HCT116 (cell line): ENCODE data around the gene CNTN5. TPM values are rescaled to one million over a fixed set of nuclear protein-coding genes. Genes with fewer than 3 reads are reported as not detected.

Experiments used
- ATAC-seq: fragments of 200-7000 bp; cut with Tn5 transposase; 2 replicates; pipeline ENCODE4 v1.9.1; 2020; ENCODE audit warnings: mild to moderate bottlenecking, moderate library complexity
- BruUV-seq: library from RNA; stranded (reverse); fragments of 400-500 nt; replicated peaks from 2 replicates; lab custom pipeline; 2021; lab: Mats Ljungman, UMichigan
- CTCF ChIA-PET: fragments of 300-600 bp; sonication (Branson Sonifier 250); formaldehyde crosslinking; loops from one replicate; lab custom pipeline; 2021; ENCODE audit warnings: antibody characterized with exemption; lab: Charles Lee
- POLR2A ChIA-PET: fragments of 300-600, 350-600 bp; sonication (Branson Sonifier 250); formaldehyde crosslinking; loops from one replicate; lab custom pipeline; 2021; ENCODE audit warnings: antibody characterized with exemption; lab: Charles Lee
- RAD21 ChIA-PET, 2 experiments: fragments of 300-600 bp; sonication (Branson Sonifier 250); formaldehyde crosslinking; loops; one replicate each; lab custom pipeline; 2023; ENCODE audit warnings: low total read pairs in 2 of 2; ENCODE audit not compliant: uncharacterized antibody in 2 of 2, unreplicated experiment in 2 of 2, low non-redundant PET in 1 of 2; lab: Charles Lee
- DNase-seq: peaks from one replicate; pipeline ENCODE4 v3.0.0-alpha.2; 2010; ENCODE audit warnings: low read depth, low spot score
- H2AFZ ChIP-seq: fragments of 200-600 bp; shearing (Covaris generic), sonication (generic); 2 replicates; pipeline ENCODE4 v1.6.1; 2017; ENCODE audit warnings: low read depth, mixed run types, mixed read lengths, antibody characterized with exemption, low read length; ENCODE audit not compliant: poor library complexity, severe bottlenecking
- H3K27ac ChIP-seq: 2 replicates; pipeline ENCODE4 v1.5.1; 2012; ENCODE audit warnings: low read depth, low read length
- H3K27me3 ChIP-seq: fragments of 200-600 bp; sonication (generic); 2 replicates; pipeline ENCODE4 v1.6.1; 2016; ENCODE audit warnings: mixed run types, low read length, mixed read lengths; ENCODE audit not compliant: insufficient read depth
- H3K36me3 ChIP-seq, 2 experiments: fragments of 200-500 bp in 1 of 2; fragments of 200-600 bp in 1 of 2; sonication (Bioruptor generic) in 1 of 2; sonication (generic) in 1 of 2; 2 replicates each; pipeline versions ENCODE4 v1.5.1 to v1.6.1; 2014 to 2016; ENCODE audit warnings: low read length in 2 of 2, inconsistent platforms in 1 of 2, mixed read lengths in 1 of 2, mixed run types in 1 of 2; ENCODE audit not compliant: insufficient read depth in 2 of 2, control insufficient read depth in 1 of 2
- H3K4me1 ChIP-seq, 2 experiments: fragments of 200-600 bp in 1 of 2; sonication (generic) in 1 of 2; 2 replicates each; pipeline versions ENCODE4 v1.5.1 to v1.6.1; 2012 to 2017; ENCODE audit warnings: low read length in 2 of 2, inconsistent platforms in 1 of 2, mild to moderate bottlenecking in 1 of 2, mixed read lengths in 1 of 2, mixed run types in 1 of 2, moderate library complexity in 1 of 2; ENCODE audit not compliant: insufficient read depth in 2 of 2, control insufficient read depth in 1 of 2
- H3K4me2 ChIP-seq: fragments of 200-600 bp; sonication (generic); 2 replicates; pipeline ENCODE4 v1.6.1; 2017; ENCODE audit warnings: mixed run types, low read length, mixed read lengths
- H3K4me3 ChIP-seq, 2 experiments: fragments of 200-600 bp in 1 of 2; sonication (generic) in 1 of 2; replicated peaks in 1 of 2; 2 replicates each; pipeline ENCODE4 v1.5.1; 2011 to 2016; ENCODE audit warnings: low read length in 2 of 2, control low read depth in 1 of 2, low read depth in 1 of 2, mild to moderate bottlenecking in 1 of 2, mixed read lengths in 1 of 2, mixed run types in 1 of 2
- H3K79me2 ChIP-seq: fragments of 200-600 bp; sonication (generic); 2 replicates; pipeline ENCODE4 v1.6.1; 2017; ENCODE audit warnings: mild to moderate bottlenecking, mixed run types, low read length, moderate library complexity, mixed read lengths; ENCODE audit not compliant: insufficient read depth
- H3K9ac ChIP-seq: fragments of 200-600 bp; sonication (generic); 2 replicates; pipeline ENCODE4 v1.6.1; 2016; ENCODE audit warnings: low read length, mixed read lengths
- H3K9me2 ChIP-seq: fragments of 200-600 bp; sonication (generic), shearing (Covaris generic); 2 replicates; pipeline ENCODE4 v1.6.1; 2017; ENCODE audit warnings: mixed run types, mild to moderate bottlenecking, moderate library complexity; ENCODE audit not compliant: insufficient read depth
- H3K9me3 ChIP-seq, 2 experiments: fragments of 200-500 bp in 1 of 2; fragments of 200-600 bp in 1 of 2; sonication (Bioruptor generic) in 1 of 2; sonication (generic) in 1 of 2; 2 replicates each; pipeline ENCODE4 v1.6.1; 2014 to 2017; ENCODE audit warnings: low read length in 2 of 2, mixed read lengths in 2 of 2, inconsistent platforms in 1 of 2, low read depth in 1 of 2, mild to moderate bottlenecking in 1 of 2, mixed run types in 1 of 2, moderate library complexity in 1 of 2; ENCODE audit not compliant: control insufficient read depth in 1 of 2, insufficient read depth in 1 of 2
- H4K20me1 ChIP-seq: fragments of 200-600 bp; sonication (generic), shearing (Covaris generic); 2 replicates; pipeline ENCODE4 v1.6.1; 2017; ENCODE audit warnings: mixed run types, mild to moderate bottlenecking, moderate library complexity; ENCODE audit not compliant: insufficient read depth
- CTCF ChIP-seq, 3 experiments: fragments of 200-600 bp in 1 of 3; sonication (generic) in 1 of 3; IDR thresholded peaks in 2 of 3; conservative IDR thresholded peaks in 1 of 3; 2 replicates each; pipeline ENCODE4 v1.5.1; 2012 to 2017; ENCODE audit warnings: low read depth in 2 of 3, low read length in 2 of 3, antibody characterized with exemption in 1 of 3, borderline replicate concordance in 1 of 3, control low read depth in 1 of 3, mild to moderate bottlenecking in 1 of 3, mixed read lengths in 1 of 3, mixed run types in 1 of 3, moderate library complexity in 1 of 3; ENCODE audit not compliant: insufficient read depth in 1 of 3
- ELF1 ChIP-seq: IDR thresholded peaks from 2 replicates; pipeline ENCODE4 v1.6.1; 2012; ENCODE audit warnings: low read depth, borderline replicate concordance
- EZH2 ChIP-seq: fragments of 200-600 bp; sonication (generic); IDR thresholded peaks from 2 replicates; pipeline ENCODE4 v1.6.1; 2017; ENCODE audit warnings: antibody characterized with exemption, mixed run types
- EZH2phosphoT487 ChIP-seq: fragments of 200-600 bp; IDR thresholded peaks from 2 replicates; pipeline ENCODE4 v1.6.1; 2018; ENCODE audit warnings: antibody characterized with exemption, borderline replicate concordance
- FOSL1 ChIP-seq: IDR thresholded peaks from 2 replicates; pipeline ENCODE4 v1.6.1; 2012; ENCODE audit warnings: low read depth
- JUND ChIP-seq: IDR thresholded peaks from 2 replicates; pipeline ENCODE4 v1.6.1; 2012
- MAX ChIP-seq: IDR thresholded peaks from 2 replicates; pipeline ENCODE4 v1.6.1; 2012
- POLR2A ChIP-seq: IDR thresholded peaks from 2 replicates; pipeline ENCODE4 v1.7.0; 2011; ENCODE audit warnings: borderline replicate concordance; ENCODE audit not compliant: insufficient read depth, insufficient read length; ENCODE audit errors: extremely low read depth
- POLR2AphosphoS5 ChIP-seq: IDR thresholded peaks from 2 replicates; pipeline ENCODE4 v1.6.1; 2011; ENCODE audit warnings: mild to moderate bottlenecking, low read depth, low read length, moderate library complexity
- RAD21 ChIP-seq: IDR thresholded peaks from 2 replicates; pipeline ENCODE4 v1.6.1; 2012; ENCODE audit warnings: low read depth, mild to moderate bottlenecking
- SIN3A ChIP-seq: IDR thresholded peaks from 2 replicates; pipeline ENCODE4 v1.6.1; 2012; ENCODE audit warnings: low read depth
- SP1 ChIP-seq: IDR thresholded peaks from 2 replicates; pipeline ENCODE4 v1.6.1; 2012; ENCODE audit warnings: low read depth
- SRF ChIP-seq: IDR thresholded peaks from 2 replicates; pipeline ENCODE4 v1.6.1; 2012; ENCODE audit warnings: low read depth
- TCF7L2 ChIP-seq: IDR thresholded peaks from 2 replicates; pipeline ENCODE4 v1.7.0; 2011; ENCODE audit warnings: borderline replicate concordance, inconsistent platforms; ENCODE audit not compliant: insufficient read depth, insufficient read length; ENCODE audit errors: extremely low read depth
- ZFX ChIP-seq: fragments of 450-650 bp; IDR thresholded peaks from 2 replicates; pipeline ENCODE4 v1.6.1; 2017
- ZNF274 ChIP-seq: fragments of 200-500 bp; sonication (Bioruptor generic); IDR thresholded peaks from 2 replicates; pipeline ENCODE4 v1.6.1; 2014; ENCODE audit warnings: mild to moderate bottlenecking, low read depth, low read length, inconsistent platforms
- intact Hi-C: fragments of 100-400 bp; cut with micrococcal nuclease; formaldehyde crosslinking; loops from 2 replicates; pipeline ENCODE4 v1.10.0; 2022
- total RNA-seq: library from RNA; stranded (reverse); gene quantifications from one replicate; pipeline ENCODE4 v1.2.1, GENCODE V29; 2021; ENCODE audit not compliant: unreplicated experiment
- TF ChIP-seq, protein P1 (sequence below): IDR thresholded peaks from 2 replicates; pipeline ENCODE4 v1.6.1; 2012; ENCODE audit warnings: low read depth
- TF ChIP-seq, protein P2 (sequence below): IDR thresholded peaks from 2 replicates; pipeline ENCODE4 v1.6.1; 2011; ENCODE audit warnings: mild to moderate bottlenecking, low read length, moderate library complexity; ENCODE audit not compliant: insufficient replicate concordance; ENCODE audit errors: extremely low read depth

The CNTN5 gene
- total RNA-seq, 1 experiment from 2014 or later = not detected

GRCh38 chr11:99589771-99590170 lies 569.0 kb downstream of the CNTN5 start:
- BruUV-seq = no TSS peak
- ChIA-PET POLR2A (no interaction called here), CTCF (no interaction called here), RAD21 (no interaction called here)
- H3K9ac ChIP-seq = no peak overlapping the region
- H3K27ac ChIP-seq = no peak overlapping the region
- no peaks in the 10 kb centered on the region for H4K20me1 ChIP-seq
- TF ChIP-seq SP1 = no peak
- TF ChIP-seq ELF1 = no peak
- no peak for TF ChIP-seq POLR2AphosphoS5
- no peak for TF ChIP-seq JUND
- no peak for TF ChIP-seq SIN3A
- TF ChIP-seq RAD21 = no peak
- no peak for TF ChIP-seq TCF7L2
- TF ChIP-seq ZNF274 = no peak
- TF ChIP-seq, protein P1, sequence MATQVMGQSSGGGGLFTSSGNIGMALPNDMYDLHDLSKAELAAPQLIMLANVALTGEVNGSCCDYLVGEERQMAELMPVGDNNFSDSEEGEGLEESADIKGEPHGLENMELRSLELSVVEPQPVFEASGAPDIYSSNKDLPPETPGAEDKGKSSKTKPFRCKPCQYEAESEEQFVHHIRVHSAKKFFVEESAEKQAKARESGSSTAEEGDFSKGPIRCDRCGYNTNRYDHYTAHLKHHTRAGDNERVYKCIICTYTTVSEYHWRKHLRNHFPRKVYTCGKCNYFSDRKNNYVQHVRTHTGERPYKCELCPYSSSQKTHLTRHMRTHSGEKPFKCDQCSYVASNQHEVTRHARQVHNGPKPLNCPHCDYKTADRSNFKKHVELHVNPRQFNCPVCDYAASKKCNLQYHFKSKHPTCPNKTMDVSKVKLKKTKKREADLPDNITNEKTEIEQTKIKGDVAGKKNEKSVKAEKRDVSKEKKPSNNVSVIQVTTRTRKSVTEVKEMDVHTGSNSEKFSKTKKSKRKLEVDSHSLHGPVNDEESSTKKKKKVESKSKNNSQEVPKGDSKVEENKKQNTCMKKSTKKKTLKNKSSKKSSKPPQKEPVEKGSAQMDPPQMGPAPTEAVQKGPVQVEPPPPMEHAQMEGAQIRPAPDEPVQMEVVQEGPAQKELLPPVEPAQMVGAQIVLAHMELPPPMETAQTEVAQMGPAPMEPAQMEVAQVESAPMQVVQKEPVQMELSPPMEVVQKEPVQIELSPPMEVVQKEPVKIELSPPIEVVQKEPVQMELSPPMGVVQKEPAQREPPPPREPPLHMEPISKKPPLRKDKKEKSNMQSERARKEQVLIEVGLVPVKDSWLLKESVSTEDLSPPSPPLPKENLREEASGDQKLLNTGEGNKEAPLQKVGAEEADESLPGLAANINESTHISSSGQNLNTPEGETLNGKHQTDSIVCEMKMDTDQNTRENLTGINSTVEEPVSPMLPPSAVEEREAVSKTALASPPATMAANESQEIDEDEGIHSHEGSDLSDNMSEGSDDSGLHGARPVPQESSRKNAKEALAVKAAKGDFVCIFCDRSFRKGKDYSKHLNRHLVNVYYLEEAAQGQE = no peak
- TF ChIP-seq ZFX = no peak
- TF ChIP-seq EZH2 = no peak
- TF ChIP-seq CTCF (IDR thresholded peaks at IDR 0.05 in 2 of 3, conservative IDR thresholded peaks at IDR 0.05 in 1 of 3; ENCODE audit: borderline replicate concordance in 1 of 3, insufficient read depth in 1 of 3, low read depth in 2 of 3, low read length in 2 of 3) = no peak
- TF ChIP-seq, protein P2, sequence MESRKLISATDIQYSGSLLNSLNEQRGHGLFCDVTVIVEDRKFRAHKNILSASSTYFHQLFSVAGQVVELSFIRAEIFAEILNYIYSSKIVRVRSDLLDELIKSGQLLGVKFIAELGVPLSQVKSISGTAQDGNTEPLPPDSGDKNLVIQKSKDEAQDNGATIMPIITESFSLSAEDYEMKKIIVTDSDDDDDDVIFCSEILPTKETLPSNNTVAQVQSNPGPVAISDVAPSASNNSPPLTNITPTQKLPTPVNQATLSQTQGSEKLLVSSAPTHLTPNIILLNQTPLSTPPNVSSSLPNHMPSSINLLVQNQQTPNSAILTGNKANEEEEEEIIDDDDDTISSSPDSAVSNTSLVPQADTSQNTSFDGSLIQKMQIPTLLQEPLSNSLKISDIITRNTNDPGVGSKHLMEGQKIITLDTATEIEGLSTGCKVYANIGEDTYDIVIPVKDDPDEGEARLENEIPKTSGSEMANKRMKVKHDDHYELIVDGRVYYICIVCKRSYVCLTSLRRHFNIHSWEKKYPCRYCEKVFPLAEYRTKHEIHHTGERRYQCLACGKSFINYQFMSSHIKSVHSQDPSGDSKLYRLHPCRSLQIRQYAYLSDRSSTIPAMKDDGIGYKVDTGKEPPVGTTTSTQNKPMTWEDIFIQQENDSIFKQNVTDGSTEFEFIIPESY = no peak
- no peak for TF ChIP-seq EZH2phosphoT487
- no peak for TF ChIP-seq MAX
- TF ChIP-seq POLR2A = no peak
- TF ChIP-seq SRF = no peak
- TF ChIP-seq FOSL1 = no peak
- no peaks in the 10 kb centered on the region for H3K36me3 ChIP-seq
- intact Hi-C loops = no loop called here
- H3K9me2 ChIP-seq = no peaks in the 10 kb centered on the region
- DNase-seq (no peak), ATAC-seq (no peak)
- no peak overlapping the region for H2AFZ ChIP-seq
- H3K27me3 ChIP-seq = no peaks in the 10 kb centered on the region
- no peak overlapping the region for H3K4me3 ChIP-seq
- H3K4me1 ChIP-seq = no peaks in the 10 kb centered on the region
- H3K79me2 ChIP-seq = no peaks in the 10 kb centered on the region
- no peak overlapping the region for H3K4me2 ChIP-seq
- peaks cover 0 to 8% of the 10 kb centered on the region in 2 experiments; a peak in 2 of 4 replicates for H3K9me3 ChIP-seq
